HepG2 (cell line): ENCODE measurements around the gene PSMB2. TPM values are rescaled to one million over a fixed set of nuclear protein-coding genes. Genes with fewer than 3 reads are reported as not detected.

Experiments used
- ARNT2 ChIP-seq: sonication (generic); formaldehyde crosslinking; IDR thresholded peaks from 2 replicates; pipeline ENCODE4 v1.8.0; 2022; ENCODE audit warnings: mild to moderate bottlenecking, low read depth, missing genetic modification reagents, moderate library complexity
- BATF2 ChIP-seq: sonication (generic); formaldehyde crosslinking; IDR thresholded peaks from 2 replicates; pipeline ENCODE4 v1.8.0; 2022; ENCODE audit warnings: mild to moderate bottlenecking, missing genetic modification reagents, moderate library complexity
- XRCC5 ChIP-seq: fragments of 200-400 bp; formaldehyde crosslinking; optimal IDR thresholded peaks from 2 replicates; pipeline ENCODE3; 2017; ENCODE audit warnings: mild to moderate bottlenecking, low read length
- ZBTB38 ChIP-seq: sonication (generic); formaldehyde crosslinking; IDR thresholded peaks from 2 replicates; pipeline ENCODE4 v1.5.1; 2020; ENCODE audit warnings: mild to moderate bottlenecking, missing genetic modification reagents
- ZC3H13 ChIP-seq: sonication (generic); formaldehyde crosslinking; IDR thresholded peaks from 2 replicates; pipeline ENCODE4 v1.8.1; 2023; ENCODE audit warnings: mild to moderate bottlenecking, missing genetic modification reagents, moderate library complexity
- ZFX ChIP-seq: sonication (generic); formaldehyde crosslinking; IDR thresholded peaks from 2 replicates; pipeline ENCODE4 v1.4.0; 2020; ENCODE audit warnings: mild to moderate bottlenecking, low read depth, missing genetic modification reagents, moderate library complexity
- ZNF687 ChIP-seq: sonication (generic); formaldehyde crosslinking; IDR thresholded peaks from 2 replicates; pipeline ENCODE4 v1.5.1; 2020; ENCODE audit warnings: mild to moderate bottlenecking, missing genetic modification reagents, moderate library complexity
- polyA plus RNA-seq, 8 experiments: library from polyadenylated mRNA; depleted of rRNA in 3 of 8; stranded (reverse) in 7 of 8; unstranded in 1 of 8; fragments of >200 nt; fragmentation: Illumina TruSeq in 4 of 8; extraction: Trizol in 4 of 8; gene quantifications; 2 replicates each; pipeline versions ENCODE4 v1.2.1 to v1.2.3, GENCODE V29; 2011 to 2016; ENCODE audit warnings: low read depth in 4 of 8, missing spikeins in 1 of 8, mixed read lengths in 1 of 8; ENCODE audit not compliant: insufficient read depth in 1 of 8
- total RNA-seq, 5 experiments: library from RNA; depleted of rRNA; stranded (reverse); fragments of >200 nt; fragmentation: Illumina TruSeq; extraction: Trizol; gene quantifications; 2 replicates each; pipeline ENCODE4 v1.2.3, GENCODE V29; 2016; ENCODE audit warnings: low read depth in 1 of 5

The PSMB2 gene
- total and polyA plus RNA-seq, 2 of the 13 experiments (the other 11 are each of a cell fraction or from before 2014, with no cell fraction given), result 60.6 to 62.2 TPM

GRCh38 chr1:35574655-35575415 lies 66.5 kb downstream of the PSMB2 start (continued):
- TF ChIP-seq ZBTB38 (CRISPR knock-in tag) (peak; percentile 88), ZC3H13 (CRISPR knock-in tag) (0 out of 2 replicates have a peak, but pooled peaks have one; percentile 41), ZNF687 (CRISPR knock-in tag) (peak; percentile 55), ZFX (CRISPR knock-in tag) (peak; percentile 5; the same call in 1 of the 2 replicates), BATF2 (no peak), ARNT2 (CRISPR knock-in tag) (0 out of 2 replicates have a peak, but pooled peaks have one; percentile 45), XRCC5 (peak; percentile 56)
